GM21619 (cell line): ENCODE data around the gene ATP1A4.
"Not testable (repeated sequence)": the region's sequence is repeated elsewhere in the genome, so short reads cannot be mapped to it uniquely, and the experiment has no call there.

ENCODE experiments used
- ATAC-seq: cut with Tn5 transposase; IDR thresholded peaks from one replicate; pipeline ENCODE4 v1.9.1; 2021; ENCODE audit not compliant: unreplicated experiment

The ATP1A4 gene

GRCh38 chr1:160151303-160151702 lies at the start of gene ATP1A4:
TSS of gene ATP1A4 (plus strand) at chr1:160151603. CDS start at chr1:160152041, 438 bp downstream.
- ATAC-seq, result no peak

GRCh38 chr1:160101717-160102522 lies 49.5 kb upstream of the ATP1A4 start:
- ATAC-seq, result no peak

GRCh38 chr1:160103658-160104408 lies 47.6 kb upstream of the ATP1A4 start:
- ATAC-seq, result no peak

- no peak for ATAC-seq
These were observed 46.9 kb upstream of the ATP1A4 start for GRCh38 chr1:160104486-160104885.

- ATAC-seq, result no peak
These were observed 46.2 kb upstream of the ATP1A4 start for GRCh38 chr1:160105155-160105554.

- no peak for ATAC-seq
These were observed 43.9 kb upstream of the ATP1A4 start for GRCh38 chr1:160107512-160107911.

GRCh38 chr1:160108888-160109662 lies 42.3 kb upstream of the ATP1A4 start:
- no peak for ATAC-seq

GRCh38 chr1:160109686-160110085 lies 41.7 kb upstream of the ATP1A4 start:
- no peak for ATAC-seq

- not testable (repeated sequence) for ATAC-seq
These were observed 39.9 kb upstream of the ATP1A4 start for GRCh38 chr1:160111462-160111861.

GRCh38 chr1:160112357-160112756 lies 39.0 kb upstream of the ATP1A4 start:
- no peak for ATAC-seq

- ATAC-seq, result no peak
These were observed 38.0 kb upstream of the ATP1A4 start for GRCh38 chr1:160113407-160113806.

- ATAC-seq, result no peak
These were observed 37.3 kb upstream of the ATP1A4 start for GRCh38 chr1:160114085-160114484.

- no peak for ATAC-seq
These were observed 35.7 kb upstream of the ATP1A4 start, which contains the start of gene ATP1A2 for GRCh38 chr1:160115545-160116282. TSS of gene ATP1A2 (plus strand) at chr1:160115759. CDS start at chr1:160115862, 103 bp downstream.

GRCh38 chr1:160116283-160117147 lies 34.9 kb upstream of the ATP1A4 start:
- ATAC-seq, result no peak

GRCh38 chr1:160117300-160117699 lies 34.1 kb upstream of the ATP1A4 start:
- no peak for ATAC-seq

- ATAC-seq, result no peak
These were observed 33.7 kb upstream of the ATP1A4 start for GRCh38 chr1:160117709-160118183.

- ATAC-seq, result no peak
These were observed 32.5 kb upstream of the ATP1A4 start for GRCh38 chr1:160118928-160119327.

GRCh38 chr1:160120797-160121196 lies 30.6 kb upstream of the ATP1A4 start:
- no peak for ATAC-seq

GRCh38 chr1:160121388-160121787 lies 30.0 kb upstream of the ATP1A4 start:
- ATAC-seq, result no peak
